OCI-M1 (cell line): Measurements from ENCODE around the gene DUSP3.

Experiments used
- DNase-seq: peaks from one replicate; lab custom pipeline; 2025; lab: John Stamatoyannopoulos, UW

DUSP3 gene

GRCh38 chr17:43732958-43733357 is 45.8 kb downstream of the DUSP3 start:
- DNase-seq: no peak

- DNase-seq: no peak
Measured at GRCh38 chr17:43728081-43728480, 50.7 kb downstream of the DUSP3 start.

- DNase-seq: peak; percentile 10
Measured at GRCh38 chr17:43723697-43724359, 54.9 kb downstream of the DUSP3 start.

GRCh38 chr17:43722870-43723665 is 55.7 kb downstream of the DUSP3 start:
- DNase-seq: no peak

GRCh38 chr17:43722269-43722619 is 56.5 kb downstream of the DUSP3 start:
- no peak for DNase-seq

GRCh38 chr17:43721537-43722268 is 57.1 kb downstream of the DUSP3 start:
- DNase-seq: peak; percentile 59

- DNase-seq: peak; percentile 75
Measured at GRCh38 chr17:43720311-43721060, 58.3 kb downstream of the DUSP3 start.

- peak; percentile 78 for DNase-seq
Measured at GRCh38 chr17:43719578-43719977, 59.2 kb downstream of the DUSP3 start.

- DNase-seq: no peak
Measured at GRCh38 chr17:43718544-43718943, 60.2 kb downstream of the DUSP3 start.

- no peak for DNase-seq
Measured at GRCh38 chr17:43717913-43718312, 60.9 kb downstream of the DUSP3 start.
